HEK293 (cell line): ENCODE results near the gene OGFOD2.
A peak's percentile ranks its signal among the peaks of the same experiment; 100 is the strongest.

Experiments used
- CTCF ChIA-PET: fragments of 350-600 bp; formaldehyde crosslinking; extraction: SDS; loops from one replicate; lab custom pipeline; 2021; ENCODE audit warnings: antibody characterized with exemption; lab: Yijun Ruan, JAX
- POLR2A ChIA-PET: fragments of 300-600 bp; formaldehyde crosslinking; extraction: SDS; loops from one replicate; lab custom pipeline; 2020; ENCODE audit warnings: antibody characterized with exemption, inconsistent platforms; lab: Yijun Ruan, JAX
- H3K27ac ChIP-seq: fragments of 200-500 bp; sonication (Bioruptor generic); 2 replicates; pipeline ENCODE4 v1.5.1; 2014; ENCODE audit warnings: low read depth, low read length, control low read depth, inconsistent platforms; ENCODE audit errors: extremely low read depth
- H3K36me3 ChIP-seq, 2 experiments: fragments of 200-500 bp in 1 of 2; sonication (Bioruptor generic) in 1 of 2; 1 replicate in 1 of 2; 2 replicates in 1 of 2; pipeline ENCODE4 v1.5.1; 2014 to 2017; ENCODE audit warnings: inconsistent platforms in 2 of 2, low read length in 2 of 2; ENCODE audit not compliant: control insufficient read depth in 2 of 2, insufficient read depth in 1 of 2
- H3K4me1 ChIP-seq: fragments of 200-500 bp; sonication (Bioruptor generic); 2 replicates; pipeline ENCODE4 v1.5.1; 2014; ENCODE audit warnings: mild to moderate bottlenecking, low read length, inconsistent platforms; ENCODE audit not compliant: control insufficient read depth, insufficient read depth
- H3K4me3 ChIP-seq: 2 replicates; pipeline ENCODE4 v1.5.1; 2011; ENCODE audit warnings: low read depth, mild to moderate bottlenecking, control low read depth, low read length, moderate library complexity
- H3K9me3 ChIP-seq: fragments of 200-500 bp; sonication (Bioruptor generic); 2 replicates; pipeline ENCODE4 v1.5.1; 2014; ENCODE audit warnings: low read depth, low read length, inconsistent platforms; ENCODE audit not compliant: control insufficient read depth, insufficient read depth
- GFI1B ChIP-seq: fragments of 450-650 bp; formaldehyde crosslinking; IDR thresholded peaks from 2 replicates; pipeline ENCODE4 v1.5.1; 2016; ENCODE audit warnings: missing biosample characterization, missing genetic modification characterization
- HOXD13 ChIP-seq: sonication (generic); formaldehyde crosslinking; IDR thresholded peaks from 2 replicates; pipeline ENCODE4 v1.8.0; 2022; ENCODE audit warnings: missing genetic modification reagents, borderline replicate concordance
- IKZF3 ChIP-seq: fragments of 450-650 bp; IDR thresholded peaks from 2 replicates; pipeline ENCODE4 v1.5.0; 2018; ENCODE audit warnings: missing biosample characterization, mild to moderate bottlenecking, missing genetic modification characterization, moderate library complexity
- KLF16 ChIP-seq: fragments of 450-650 bp; formaldehyde crosslinking; IDR thresholded peaks from 2 replicates; pipeline ENCODE4 v1.5.1; 2017; ENCODE audit warnings: missing biosample characterization, missing genetic modification characterization
- KLF9 ChIP-seq: fragments of 450-650 bp; formaldehyde crosslinking; IDR thresholded peaks from 2 replicates; pipeline ENCODE4 v1.5.1; 2016; ENCODE audit warnings: missing biosample characterization, missing genetic modification characterization, low read depth
- RBAK ChIP-seq: fragments of 450-650 bp; formaldehyde crosslinking; IDR thresholded peaks from 2 replicates; pipeline ENCODE4 v1.5.1; 2016; ENCODE audit warnings: missing biosample characterization, missing genetic modification characterization
- ZBTB17 ChIP-seq: fragments of 450-650 bp; formaldehyde crosslinking; IDR thresholded peaks from 2 replicates; pipeline ENCODE4 v1.5.1; 2016; ENCODE audit warnings: missing biosample characterization, missing genetic modification characterization
- ZBTB21 ChIP-seq: fragments of 450-650 bp; formaldehyde crosslinking; IDR thresholded peaks from 2 replicates; pipeline ENCODE4 v1.5.1; 2017; ENCODE audit warnings: missing biosample characterization, missing genetic modification characterization
- ZNF19 ChIP-seq: fragments of 450-650 bp; formaldehyde crosslinking; IDR thresholded peaks from 2 replicates; pipeline ENCODE4; 2016; ENCODE audit warnings: missing biosample characterization, missing genetic modification characterization, low read depth
- ZNF24 ChIP-seq: fragments of 450-650 bp; formaldehyde crosslinking; IDR thresholded peaks from 2 replicates; pipeline ENCODE4 v1.5.1; 2016; ENCODE audit warnings: missing biosample characterization, missing genetic modification characterization
- ZNF280C ChIP-seq: fragments of 450-650 bp; formaldehyde crosslinking; IDR thresholded peaks from 2 replicates; pipeline ENCODE4 v1.5.1; 2016; ENCODE audit warnings: missing biosample characterization, missing genetic modification characterization
- ZNF391 ChIP-seq: fragments of 450-650 bp; formaldehyde crosslinking; IDR thresholded peaks from 2 replicates; pipeline ENCODE4 v1.5.1; 2016; ENCODE audit warnings: low read depth, missing biosample characterization, missing genetic modification characterization, borderline replicate concordance
- ZNF48 ChIP-seq: fragments of 450-650 bp; formaldehyde crosslinking; IDR thresholded peaks from 2 replicates; pipeline ENCODE4 v1.5.1; 2016; ENCODE audit warnings: missing biosample characterization, missing genetic modification characterization
- ZNF544 ChIP-seq: fragments of 450-650 bp; formaldehyde crosslinking; IDR thresholded peaks from 2 replicates; pipeline ENCODE4 v1.5.0; 2017; ENCODE audit warnings: missing biosample characterization, missing genetic modification characterization
- ZNF548 ChIP-seq: fragments of 450-650 bp; formaldehyde crosslinking; IDR thresholded peaks from 2 replicates; pipeline ENCODE4 v1.5.1; 2016; ENCODE audit warnings: missing biosample characterization, missing genetic modification characterization
- ZNF585B ChIP-seq: fragments of 450-650 bp; formaldehyde crosslinking; IDR thresholded peaks from 2 replicates; pipeline ENCODE4 v1.5.1; 2016; ENCODE audit warnings: missing biosample characterization, missing genetic modification characterization
- ZNF600 ChIP-seq: fragments of 450-650 bp; formaldehyde crosslinking; IDR thresholded peaks from 2 replicates; pipeline ENCODE4 v1.5.1; 2016; ENCODE audit warnings: missing biosample characterization, missing genetic modification characterization
- ZNF654 ChIP-seq: fragments of 450-650 bp; formaldehyde crosslinking; IDR thresholded peaks from 2 replicates; pipeline ENCODE4 v1.5.1; 2016; ENCODE audit warnings: low read depth, missing biosample characterization, missing genetic modification characterization
- ZNF658 ChIP-seq: fragments of 450-650 bp; formaldehyde crosslinking; IDR thresholded peaks from 2 replicates; pipeline ENCODE4; 2016; ENCODE audit warnings: missing biosample characterization, missing genetic modification characterization
- ZNF660 ChIP-seq: fragments of 450-650 bp; IDR thresholded peaks from 2 replicates; pipeline ENCODE4 v1.5.1; 2018; ENCODE audit warnings: missing biosample characterization, mild to moderate bottlenecking, missing genetic modification characterization
- ZNF664 ChIP-seq: fragments of 450-650 bp; formaldehyde crosslinking; IDR thresholded peaks from 2 replicates; pipeline ENCODE4 v1.5.1; 2016; ENCODE audit warnings: missing biosample characterization, missing genetic modification characterization
- ZNF792 ChIP-seq: fragments of 450-650 bp; formaldehyde crosslinking; IDR thresholded peaks from 2 replicates; pipeline ENCODE4 v1.5.1; 2016; ENCODE audit warnings: missing biosample characterization, missing genetic modification characterization
- ZSCAN16 ChIP-seq: fragments of 450-650 bp; formaldehyde crosslinking; IDR thresholded peaks from 2 replicates; pipeline ENCODE4 v1.5.1; 2016; ENCODE audit warnings: missing biosample characterization, missing genetic modification characterization
- ZSCAN18 ChIP-seq: fragments of 450-650 bp; formaldehyde crosslinking; IDR thresholded peaks from 2 replicates; pipeline ENCODE4 v1.5.1; 2016; ENCODE audit warnings: missing biosample characterization, missing genetic modification characterization
- ZSCAN30 ChIP-seq: fragments of 450-650 bp; IDR thresholded peaks from 2 replicates; pipeline ENCODE4 v1.5.1; 2018; ENCODE audit warnings: missing biosample characterization, mild to moderate bottlenecking, missing genetic modification characterization, moderate library complexity
- TF ChIP-seq, protein P1 (sequence below): fragments of 450-650 bp; formaldehyde crosslinking; IDR thresholded peaks from 2 replicates; pipeline ENCODE4 v1.5.1; 2016; ENCODE audit warnings: missing biosample characterization, missing genetic modification characterization
- TF ChIP-seq, protein P2 (sequence below): fragments of 450-650 bp; formaldehyde crosslinking; IDR thresholded peaks from 2 replicates; pipeline ENCODE4 v1.5.1; 2016; ENCODE audit warnings: missing biosample characterization, missing genetic modification characterization

OGFOD2 gene

GRCh38 chr12:122951979-122952892 is 22.8 kb upstream of the OGFOD2 start:
- H3K36me3 ChIP-seq: peaks cover 4 to 17% of the 10 kb centered on the region in 2 experiments; a peak in 2 of 3 replicates
- POLR2A ChIA-PET: interaction anchor here (0.9 to 1.0 kb wide), 2 partner anchors 14 to 22 kb away, joined by 4 read pairs; partner anchors contain the start of genes ABCB9 and OGFOD2
- no peaks in the 10 kb centered on the region for H3K4me1 ChIP-seq
- no peak overlapping the region for H3K27ac ChIP-seq
- CTCF ChIA-PET: interaction anchor here (0.5 to 9.3 kb wide), 28 partner anchors 9 to 315 kb away, joined by 3 to 105 read pairs (median 4); partner anchors contain the start of genes ABCB9 and DENR
- H3K4me3 ChIP-seq: no peak overlapping the region
- TF ChIP-seq ZNF391 (tag by site-specific recombination) (0 out of 2 replicates have a peak, but pooled peaks have one; percentile 30), HOXD13 (CRISPR knock-in tag) (no peak), KLF9 (tag by site-specific recombination) (no peak), ZNF548 (tag by site-specific recombination) (no peak), ZNF585B (tag by site-specific recombination) (no peak), ZNF544 (tag by site-specific recombination) (no peak), ZNF48 (tag by site-specific recombination) (no peak), ZNF24 (tag by site-specific recombination) (peak; percentile 45; the same call in 1 of the 2 replicates), ZNF654 (tag by site-specific recombination) (peak; percentile 94), ZNF792 (peak; percentile 99), ZSCAN30 (peak; percentile 78), ZSCAN16 (tag by site-specific recombination) (no peak), ZBTB21 (no peak), ZNF19 (tag by site-specific recombination) (no peak), ZNF600 (tag by site-specific recombination) (peak; percentile 74), ZNF658 (no peak), ZNF664 (tag by site-specific recombination) (peak; percentile 97), ZNF280C (tag by site-specific recombination) (no peak), ZBTB17 (tag by site-specific recombination) (peak; percentile 36; the same call in 1 of the 2 replicates), RBAK (tag by site-specific recombination) (no peak), GFI1B (tag by site-specific recombination) (no peak), ZNF660 (tag by site-specific recombination) (peak; percentile 71; the same call in 1 of the 2 replicates), KLF16 (no peak), ZSCAN18 (tag by site-specific recombination) (no peak), IKZF3 (tag by site-specific recombination) (no peak)
- TF ChIP-seq, protein P1, sequence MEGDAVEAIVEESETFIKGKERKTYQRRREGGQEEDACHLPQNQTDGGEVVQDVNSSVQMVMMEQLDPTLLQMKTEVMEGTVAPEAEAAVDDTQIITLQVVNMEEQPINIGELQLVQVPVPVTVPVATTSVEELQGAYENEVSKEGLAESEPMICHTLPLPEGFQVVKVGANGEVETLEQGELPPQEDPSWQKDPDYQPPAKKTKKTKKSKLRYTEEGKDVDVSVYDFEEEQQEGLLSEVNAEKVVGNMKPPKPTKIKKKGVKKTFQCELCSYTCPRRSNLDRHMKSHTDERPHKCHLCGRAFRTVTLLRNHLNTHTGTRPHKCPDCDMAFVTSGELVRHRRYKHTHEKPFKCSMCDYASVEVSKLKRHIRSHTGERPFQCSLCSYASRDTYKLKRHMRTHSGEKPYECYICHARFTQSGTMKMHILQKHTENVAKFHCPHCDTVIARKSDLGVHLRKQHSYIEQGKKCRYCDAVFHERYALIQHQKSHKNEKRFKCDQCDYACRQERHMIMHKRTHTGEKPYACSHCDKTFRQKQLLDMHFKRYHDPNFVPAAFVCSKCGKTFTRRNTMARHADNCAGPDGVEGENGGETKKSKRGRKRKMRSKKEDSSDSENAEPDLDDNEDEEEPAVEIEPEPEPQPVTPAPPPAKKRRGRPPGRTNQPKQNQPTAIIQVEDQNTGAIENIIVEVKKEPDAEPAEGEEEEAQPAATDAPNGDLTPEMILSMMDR (tag by site-specific recombination): peak; percentile 90
- TF ChIP-seq, protein P2, sequence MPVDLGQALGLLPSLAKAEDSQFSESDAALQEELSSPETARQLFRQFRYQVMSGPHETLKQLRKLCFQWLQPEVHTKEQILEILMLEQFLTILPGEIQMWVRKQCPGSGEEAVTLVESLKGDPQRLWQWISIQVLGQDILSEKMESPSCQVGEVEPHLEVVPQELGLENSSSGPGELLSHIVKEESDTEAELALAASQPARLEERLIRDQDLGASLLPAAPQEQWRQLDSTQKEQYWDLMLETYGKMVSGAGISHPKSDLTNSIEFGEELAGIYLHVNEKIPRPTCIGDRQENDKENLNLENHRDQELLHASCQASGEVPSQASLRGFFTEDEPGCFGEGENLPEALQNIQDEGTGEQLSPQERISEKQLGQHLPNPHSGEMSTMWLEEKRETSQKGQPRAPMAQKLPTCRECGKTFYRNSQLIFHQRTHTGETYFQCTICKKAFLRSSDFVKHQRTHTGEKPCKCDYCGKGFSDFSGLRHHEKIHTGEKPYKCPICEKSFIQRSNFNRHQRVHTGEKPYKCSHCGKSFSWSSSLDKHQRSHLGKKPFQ (tag by site-specific recombination): no peak
- no peaks in the 10 kb centered on the region for H3K9me3 ChIP-seq
